GM18873 (cell line): ENCODE data around the gene NCAM1.

Experiments used
- ATAC-seq: cut with Tn5 transposase; IDR thresholded peaks from one replicate; pipeline ENCODE4 v1.9.1; 2021; ENCODE audit warnings: mild to moderate bottlenecking, moderate library complexity, moderate number of reproducible peaks; ENCODE audit not compliant: unreplicated experiment, low FRiP score

Gene NCAM1

GRCh38 chr11:113243696-113244095 is 282.5 kb downstream of the NCAM1 start:
- ATAC-seq = no peak

GRCh38 chr11:113245216-113245615 is 284.0 kb downstream of the NCAM1 start:
- no peak for ATAC-seq

- no peak for ATAC-seq
Measured at GRCh38 chr11:113247221-113247620, 286.0 kb downstream of the NCAM1 start.

- ATAC-seq = no peak
Measured at GRCh38 chr11:113247966-113248365, 286.7 kb downstream of the NCAM1 start.

GRCh38 chr11:113248702-113249490 is 287.7 kb downstream of the NCAM1 start:
- ATAC-seq = no peak

GRCh38 chr11:113249491-113249763 is 288.2 kb downstream of the NCAM1 start:
- ATAC-seq = no peak

GRCh38 chr11:113249786-113250185 is 288.6 kb downstream of the NCAM1 start:
- ATAC-seq = no peak

GRCh38 chr11:113251281-113251680 is 290.1 kb downstream of the NCAM1 start:
- no peak for ATAC-seq

- ATAC-seq = no peak
Measured at GRCh38 chr11:113253406-113253805, 292.2 kb downstream of the NCAM1 start.

GRCh38 chr11:113255096-113255495 is 293.9 kb downstream of the NCAM1 start:
- ATAC-seq = no peak

- ATAC-seq = no peak
Measured at GRCh38 chr11:113255741-113256140, 294.5 kb downstream of the NCAM1 start.

GRCh38 chr11:113256431-113257202 is 295.4 kb downstream of the NCAM1 start:
- no peak for ATAC-seq

GRCh38 chr11:113260096-113260425 is 298.8 kb downstream of the NCAM1 start:
- no peak for ATAC-seq

- no peak for ATAC-seq
Measured at GRCh38 chr11:113260541-113260940, 299.3 kb downstream of the NCAM1 start.

GRCh38 chr11:113261709-113262475 is 300.7 kb downstream of the NCAM1 start:
- no peak for ATAC-seq

- ATAC-seq = no peak
Measured at GRCh38 chr11:113262594-113262993, 301.4 kb downstream of the NCAM1 start.

- no peak for ATAC-seq
Measured at GRCh38 chr11:113263458-113264259, 302.4 kb downstream of the NCAM1 start.

- ATAC-seq = no peak
Measured at GRCh38 chr11:113265362-113265761, 304.1 kb downstream of the NCAM1 start.

GRCh38 chr11:113267493-113267892 is 306.3 kb downstream of the NCAM1 start:
- no peak for ATAC-seq

GRCh38 chr11:113269096-113269495 is 307.9 kb downstream of the NCAM1 start:
- ATAC-seq = no peak

GRCh38 chr11:113269636-113270035 is 308.4 kb downstream of the NCAM1 start:
- no peak for ATAC-seq
